HCT116 (cell line): ENCODE data around the gene BIK. TPM values are rescaled to one million over a fixed set of nuclear protein-coding genes. Genes with fewer than 3 reads are reported as not detected.

Experiments
- ATAC-seq: fragments of 200-7000 bp; cut with Tn5 transposase; 2 replicates; pipeline ENCODE4 v1.9.1; 2020; ENCODE audit warnings: mild to moderate bottlenecking, moderate library complexity
- BruUV-seq: library from RNA; stranded (reverse); fragments of 400-500 nt; replicated peaks from 2 replicates; lab custom pipeline; 2021; lab: Mats Ljungman, UMichigan
- CTCF ChIA-PET: fragments of 300-600 bp; sonication (Branson Sonifier 250); formaldehyde crosslinking; loops from one replicate; lab custom pipeline; 2021; ENCODE audit warnings: antibody characterized with exemption; lab: Charles Lee
- POLR2A ChIA-PET: fragments of 300-600, 350-600 bp; sonication (Branson Sonifier 250); formaldehyde crosslinking; loops from one replicate; lab custom pipeline; 2021; ENCODE audit warnings: antibody characterized with exemption; lab: Charles Lee
- RAD21 ChIA-PET, 2 experiments: fragments of 300-600 bp; sonication (Branson Sonifier 250); formaldehyde crosslinking; loops; one replicate each; lab custom pipeline; 2023; ENCODE audit warnings: low total read pairs in 2 of 2; ENCODE audit not compliant: uncharacterized antibody in 2 of 2, unreplicated experiment in 2 of 2, low non-redundant PET in 1 of 2; lab: Charles Lee
- DNase-seq: peaks from one replicate; pipeline ENCODE4 v3.0.0-alpha.2; 2010; ENCODE audit warnings: low read depth, low spot score
- H2AFZ ChIP-seq: fragments of 200-600 bp; shearing (Covaris generic), sonication (generic); 2 replicates; pipeline ENCODE4 v1.6.1; 2017; ENCODE audit warnings: low read depth, mixed run types, mixed read lengths, antibody characterized with exemption, low read length; ENCODE audit not compliant: poor library complexity, severe bottlenecking
- H3K27ac ChIP-seq: 2 replicates; pipeline ENCODE4 v1.5.1; 2012; ENCODE audit warnings: low read depth, low read length
- H3K27me3 ChIP-seq: fragments of 200-600 bp; sonication (generic); 2 replicates; pipeline ENCODE4 v1.6.1; 2016; ENCODE audit warnings: mixed run types, low read length, mixed read lengths; ENCODE audit not compliant: insufficient read depth
- H3K36me3 ChIP-seq, 2 experiments: fragments of 200-500 bp in 1 of 2; fragments of 200-600 bp in 1 of 2; sonication (Bioruptor generic) in 1 of 2; sonication (generic) in 1 of 2; 2 replicates each; pipeline versions ENCODE4 v1.5.1 to v1.6.1; 2014 to 2016; ENCODE audit warnings: low read length in 2 of 2, inconsistent platforms in 1 of 2, mixed read lengths in 1 of 2, mixed run types in 1 of 2; ENCODE audit not compliant: insufficient read depth in 2 of 2, control insufficient read depth in 1 of 2
- H3K4me1 ChIP-seq, 2 experiments: fragments of 200-600 bp in 1 of 2; sonication (generic) in 1 of 2; 2 replicates each; pipeline versions ENCODE4 v1.5.1 to v1.6.1; 2012 to 2017; ENCODE audit warnings: low read length in 2 of 2, inconsistent platforms in 1 of 2, mild to moderate bottlenecking in 1 of 2, mixed read lengths in 1 of 2, mixed run types in 1 of 2, moderate library complexity in 1 of 2; ENCODE audit not compliant: insufficient read depth in 2 of 2, control insufficient read depth in 1 of 2
- H3K4me2 ChIP-seq: fragments of 200-600 bp; sonication (generic); 2 replicates; pipeline ENCODE4 v1.6.1; 2017; ENCODE audit warnings: mixed run types, low read length, mixed read lengths
- H3K4me3 ChIP-seq, 2 experiments: fragments of 200-600 bp in 1 of 2; sonication (generic) in 1 of 2; replicated peaks in 1 of 2; 2 replicates each; pipeline ENCODE4 v1.5.1; 2011 to 2016; ENCODE audit warnings: low read length in 2 of 2, control low read depth in 1 of 2, low read depth in 1 of 2, mild to moderate bottlenecking in 1 of 2, mixed read lengths in 1 of 2, mixed run types in 1 of 2
- H3K79me2 ChIP-seq: fragments of 200-600 bp; sonication (generic); 2 replicates; pipeline ENCODE4 v1.6.1; 2017; ENCODE audit warnings: mild to moderate bottlenecking, mixed run types, low read length, moderate library complexity, mixed read lengths; ENCODE audit not compliant: insufficient read depth
- H3K9ac ChIP-seq: fragments of 200-600 bp; sonication (generic); 2 replicates; pipeline ENCODE4 v1.6.1; 2016; ENCODE audit warnings: low read length, mixed read lengths
- H3K9me2 ChIP-seq: fragments of 200-600 bp; sonication (generic), shearing (Covaris generic); 2 replicates; pipeline ENCODE4 v1.6.1; 2017; ENCODE audit warnings: mixed run types, mild to moderate bottlenecking, moderate library complexity; ENCODE audit not compliant: insufficient read depth
- H3K9me3 ChIP-seq, 2 experiments: fragments of 200-500 bp in 1 of 2; fragments of 200-600 bp in 1 of 2; sonication (Bioruptor generic) in 1 of 2; sonication (generic) in 1 of 2; 2 replicates each; pipeline ENCODE4 v1.6.1; 2014 to 2017; ENCODE audit warnings: low read length in 2 of 2, mixed read lengths in 2 of 2, inconsistent platforms in 1 of 2, low read depth in 1 of 2, mild to moderate bottlenecking in 1 of 2, mixed run types in 1 of 2, moderate library complexity in 1 of 2; ENCODE audit not compliant: control insufficient read depth in 1 of 2, insufficient read depth in 1 of 2
- H4K20me1 ChIP-seq: fragments of 200-600 bp; sonication (generic), shearing (Covaris generic); 2 replicates; pipeline ENCODE4 v1.6.1; 2017; ENCODE audit warnings: mixed run types, mild to moderate bottlenecking, moderate library complexity; ENCODE audit not compliant: insufficient read depth
- CBX3 ChIP-seq: IDR thresholded peaks from 2 replicates; pipeline ENCODE4 v1.6.1; 2012; ENCODE audit warnings: low read depth
- EZH2 ChIP-seq: fragments of 200-600 bp; sonication (generic); IDR thresholded peaks from 2 replicates; pipeline ENCODE4 v1.6.1; 2017; ENCODE audit warnings: antibody characterized with exemption, mixed run types
- EZH2phosphoT487 ChIP-seq: fragments of 200-600 bp; IDR thresholded peaks from 2 replicates; pipeline ENCODE4 v1.6.1; 2018; ENCODE audit warnings: antibody characterized with exemption, borderline replicate concordance
- FOSL1 ChIP-seq: IDR thresholded peaks from 2 replicates; pipeline ENCODE4 v1.6.1; 2012; ENCODE audit warnings: low read depth
- JUND ChIP-seq: IDR thresholded peaks from 2 replicates; pipeline ENCODE4 v1.6.1; 2012
- SP1 ChIP-seq: IDR thresholded peaks from 2 replicates; pipeline ENCODE4 v1.6.1; 2012; ENCODE audit warnings: low read depth
- SRF ChIP-seq: IDR thresholded peaks from 2 replicates; pipeline ENCODE4 v1.6.1; 2012; ENCODE audit warnings: low read depth
- ZFX ChIP-seq: fragments of 450-650 bp; IDR thresholded peaks from 2 replicates; pipeline ENCODE4 v1.6.1; 2017
- intact Hi-C: fragments of 100-400 bp; cut with micrococcal nuclease; formaldehyde crosslinking; loops from 2 replicates; pipeline ENCODE4 v1.10.0; 2022
- total RNA-seq: library from RNA; stranded (reverse); gene quantifications from one replicate; pipeline ENCODE4 v1.2.1, GENCODE V29; 2021; ENCODE audit not compliant: unreplicated experiment
- TF ChIP-seq, protein P1 (sequence below): IDR thresholded peaks from 2 replicates; pipeline ENCODE4 v1.6.1; 2011; ENCODE audit warnings: mild to moderate bottlenecking, low read length, moderate library complexity; ENCODE audit not compliant: insufficient replicate concordance; ENCODE audit errors: extremely low read depth
- TF ChIP-seq, protein P2 (sequence below): IDR thresholded peaks from 2 replicates; pipeline ENCODE4 v1.6.1; 2012; ENCODE audit warnings: low read depth
- TF ChIP-seq, protein P3 (sequence below), 3 experiments: fragments of 200-600 bp in 1 of 3; sonication (generic) in 1 of 3; IDR thresholded peaks in 2 of 3; conservative IDR thresholded peaks in 1 of 3; 2 replicates each; pipeline ENCODE4 v1.5.1; 2012 to 2017; ENCODE audit warnings: low read depth in 2 of 3, low read length in 2 of 3, antibody characterized with exemption in 1 of 3, borderline replicate concordance in 1 of 3, control low read depth in 1 of 3, mild to moderate bottlenecking in 1 of 3, mixed read lengths in 1 of 3, mixed run types in 1 of 3, moderate library complexity in 1 of 3; ENCODE audit not compliant: insufficient read depth in 1 of 3

BIK gene
- total RNA-seq, 1 experiment from 2014 or later: 31.0 TPM

GRCh38 chr22:43094551-43094950 lies 16.0 kb upstream of the BIK start (continued):
- TF ChIP-seq, protein P1, sequence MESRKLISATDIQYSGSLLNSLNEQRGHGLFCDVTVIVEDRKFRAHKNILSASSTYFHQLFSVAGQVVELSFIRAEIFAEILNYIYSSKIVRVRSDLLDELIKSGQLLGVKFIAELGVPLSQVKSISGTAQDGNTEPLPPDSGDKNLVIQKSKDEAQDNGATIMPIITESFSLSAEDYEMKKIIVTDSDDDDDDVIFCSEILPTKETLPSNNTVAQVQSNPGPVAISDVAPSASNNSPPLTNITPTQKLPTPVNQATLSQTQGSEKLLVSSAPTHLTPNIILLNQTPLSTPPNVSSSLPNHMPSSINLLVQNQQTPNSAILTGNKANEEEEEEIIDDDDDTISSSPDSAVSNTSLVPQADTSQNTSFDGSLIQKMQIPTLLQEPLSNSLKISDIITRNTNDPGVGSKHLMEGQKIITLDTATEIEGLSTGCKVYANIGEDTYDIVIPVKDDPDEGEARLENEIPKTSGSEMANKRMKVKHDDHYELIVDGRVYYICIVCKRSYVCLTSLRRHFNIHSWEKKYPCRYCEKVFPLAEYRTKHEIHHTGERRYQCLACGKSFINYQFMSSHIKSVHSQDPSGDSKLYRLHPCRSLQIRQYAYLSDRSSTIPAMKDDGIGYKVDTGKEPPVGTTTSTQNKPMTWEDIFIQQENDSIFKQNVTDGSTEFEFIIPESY: no peak
- TF ChIP-seq EZH2: no peak
- no peak for TF ChIP-seq SRF
- TF ChIP-seq FOSL1: no peak

GRCh38 chr22:43096420-43096819 lies 14.1 kb upstream of the BIK start:
- intact Hi-C loops: loop anchor here (10.0 kb wide), 1 partner anchor 162 kb away; no protein-coding TSS in a partner anchor
- Histone ChIP-seq H3K9ac (no peak overlapping the region), H4K20me1 (no peaks in the 10 kb centered on the region), H3K4me3 (no peak overlapping the region), H2AFZ (no peak overlapping the region), H3K4me1 (peaks cover 7 to 17% of the 10 kb centered on the region in 2 experiments; a peak in 3 of 4 replicates), H3K9me2 (no peaks in the 10 kb centered on the region), H3K4me2 (no peak overlapping the region), H3K79me2 (no peaks in the 10 kb centered on the region), H3K27me3 (no peaks in the 10 kb centered on the region), H3K9me3 (peaks cover 3 to 9% of the 10 kb centered on the region in 2 experiments; a peak in 2 of 4 replicates), H3K36me3 (no peaks in the 10 kb centered on the region), H3K27ac (no peak overlapping the region)
- DNase-seq (no peak), ATAC-seq (no peak)
- CTCF ChIA-PET: no interaction called here
- TF ChIP-seq JUND: no peak
- peak; percentile 92 for TF ChIP-seq CBX3
- POLR2A ChIA-PET: interaction anchor here (1.2 kb wide), 1 partner anchor 14 kb away, joined by 3 read pairs; no protein-coding TSS in a partner anchor
- BruUV-seq: no TSS peak
- RAD21 ChIA-PET: no interaction called here

DNA sequence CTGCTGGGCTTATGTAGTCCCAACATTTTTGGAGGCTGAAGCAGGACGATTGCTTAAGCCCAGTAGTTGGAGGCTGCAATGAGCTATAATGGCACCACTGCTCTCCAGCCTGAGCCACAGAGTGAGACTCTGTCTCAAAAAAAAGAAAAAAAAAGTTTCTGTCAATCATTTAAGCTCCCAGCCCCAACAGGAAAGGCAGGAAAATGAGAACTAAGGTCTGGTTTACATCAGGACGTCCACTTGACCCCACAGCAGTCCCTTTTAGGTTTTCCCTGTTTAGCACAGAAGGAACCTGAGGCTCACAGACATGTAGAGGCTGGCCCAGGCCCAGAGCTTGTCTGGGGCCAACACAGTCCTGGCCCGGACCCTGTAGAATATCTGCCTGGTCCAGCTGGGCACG lies 12.2 kb upstream of the BIK start:
- H3K9me2 ChIP-seq: no peaks in the 10 kb centered on the region
- RAD21 ChIA-PET: no interaction called here
- CTCF ChIA-PET: interaction anchor here (1.4 kb wide), 1 partner anchor 8 kb away, joined by 3 read pairs; no protein-coding TSS in a partner anchor
- H3K9ac ChIP-seq: no peak overlapping the region
- no peaks in the 10 kb centered on the region for H3K36me3 ChIP-seq
- BruUV-seq: no TSS peak
- intact Hi-C loops: loop anchor here (10.0 kb wide), 1 partner anchor 164 kb away; no protein-coding TSS in a partner anchor
- no peaks in the 10 kb centered on the region for H3K27me3 ChIP-seq
- no peak overlapping the region for H2AFZ ChIP-seq
- H3K4me1 ChIP-seq: peaks cover 7 to 17% of the 10 kb centered on the region in 2 experiments; a peak in 3 of 4 replicates
- no peak overlapping the region for H3K4me2 ChIP-seq
- H3K79me2 ChIP-seq: no peaks in the 10 kb centered on the region
- POLR2A ChIA-PET: no interaction called here
- no peak overlapping the region for H3K27ac ChIP-seq
- no peak for DNase-seq
- no peak overlapping the region for H3K4me3 ChIP-seq
- no peak for ATAC-seq
- H3K9me3 ChIP-seq: peaks cover 3 to 9% of the 10 kb centered on the region in 2 experiments; a peak in 2 of 4 replicates
- no peaks in the 10 kb centered on the region for H4K20me1 ChIP-seq
- TF ChIP-seq ZFX: no peak
- TF ChIP-seq EZH2phosphoT487: no peak
- TF ChIP-seq, protein P2, sequence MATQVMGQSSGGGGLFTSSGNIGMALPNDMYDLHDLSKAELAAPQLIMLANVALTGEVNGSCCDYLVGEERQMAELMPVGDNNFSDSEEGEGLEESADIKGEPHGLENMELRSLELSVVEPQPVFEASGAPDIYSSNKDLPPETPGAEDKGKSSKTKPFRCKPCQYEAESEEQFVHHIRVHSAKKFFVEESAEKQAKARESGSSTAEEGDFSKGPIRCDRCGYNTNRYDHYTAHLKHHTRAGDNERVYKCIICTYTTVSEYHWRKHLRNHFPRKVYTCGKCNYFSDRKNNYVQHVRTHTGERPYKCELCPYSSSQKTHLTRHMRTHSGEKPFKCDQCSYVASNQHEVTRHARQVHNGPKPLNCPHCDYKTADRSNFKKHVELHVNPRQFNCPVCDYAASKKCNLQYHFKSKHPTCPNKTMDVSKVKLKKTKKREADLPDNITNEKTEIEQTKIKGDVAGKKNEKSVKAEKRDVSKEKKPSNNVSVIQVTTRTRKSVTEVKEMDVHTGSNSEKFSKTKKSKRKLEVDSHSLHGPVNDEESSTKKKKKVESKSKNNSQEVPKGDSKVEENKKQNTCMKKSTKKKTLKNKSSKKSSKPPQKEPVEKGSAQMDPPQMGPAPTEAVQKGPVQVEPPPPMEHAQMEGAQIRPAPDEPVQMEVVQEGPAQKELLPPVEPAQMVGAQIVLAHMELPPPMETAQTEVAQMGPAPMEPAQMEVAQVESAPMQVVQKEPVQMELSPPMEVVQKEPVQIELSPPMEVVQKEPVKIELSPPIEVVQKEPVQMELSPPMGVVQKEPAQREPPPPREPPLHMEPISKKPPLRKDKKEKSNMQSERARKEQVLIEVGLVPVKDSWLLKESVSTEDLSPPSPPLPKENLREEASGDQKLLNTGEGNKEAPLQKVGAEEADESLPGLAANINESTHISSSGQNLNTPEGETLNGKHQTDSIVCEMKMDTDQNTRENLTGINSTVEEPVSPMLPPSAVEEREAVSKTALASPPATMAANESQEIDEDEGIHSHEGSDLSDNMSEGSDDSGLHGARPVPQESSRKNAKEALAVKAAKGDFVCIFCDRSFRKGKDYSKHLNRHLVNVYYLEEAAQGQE: no peak
- TF ChIP-seq SP1: no peak
- TF ChIP-seq, protein P3, sequence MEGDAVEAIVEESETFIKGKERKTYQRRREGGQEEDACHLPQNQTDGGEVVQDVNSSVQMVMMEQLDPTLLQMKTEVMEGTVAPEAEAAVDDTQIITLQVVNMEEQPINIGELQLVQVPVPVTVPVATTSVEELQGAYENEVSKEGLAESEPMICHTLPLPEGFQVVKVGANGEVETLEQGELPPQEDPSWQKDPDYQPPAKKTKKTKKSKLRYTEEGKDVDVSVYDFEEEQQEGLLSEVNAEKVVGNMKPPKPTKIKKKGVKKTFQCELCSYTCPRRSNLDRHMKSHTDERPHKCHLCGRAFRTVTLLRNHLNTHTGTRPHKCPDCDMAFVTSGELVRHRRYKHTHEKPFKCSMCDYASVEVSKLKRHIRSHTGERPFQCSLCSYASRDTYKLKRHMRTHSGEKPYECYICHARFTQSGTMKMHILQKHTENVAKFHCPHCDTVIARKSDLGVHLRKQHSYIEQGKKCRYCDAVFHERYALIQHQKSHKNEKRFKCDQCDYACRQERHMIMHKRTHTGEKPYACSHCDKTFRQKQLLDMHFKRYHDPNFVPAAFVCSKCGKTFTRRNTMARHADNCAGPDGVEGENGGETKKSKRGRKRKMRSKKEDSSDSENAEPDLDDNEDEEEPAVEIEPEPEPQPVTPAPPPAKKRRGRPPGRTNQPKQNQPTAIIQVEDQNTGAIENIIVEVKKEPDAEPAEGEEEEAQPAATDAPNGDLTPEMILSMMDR (IDR thresholded peaks at IDR 0.05 in 2 of 3, conservative IDR thresholded peaks at IDR 0.05 in 1 of 3; ENCODE audit: borderline replicate concordance in 1 of 3, insufficient read depth in 1 of 3, low read depth in 2 of 3, low read length in 2 of 3): no peak
